Measurements from ENCODE around the gene TIMM8B. TPM values are rescaled to one million over a fixed set of nuclear protein-coding genes. Genes with fewer than 3 reads are reported as not detected.

Gene TIMM8B
- polyA plus RNA-seq, 1 donor from 2014 or later, result 121 TPM

GRCh38 chr11:112118176-112118575 is 31.6 kb upstream of the TIMM8B start:
- no peaks in the 10 kb centered on the region for H3K9me2 ChIP-seq (ENCODE audit: insufficient read depth, low read length)
- no peak overlapping the region for H3K4me2 ChIP-seq (ENCODE audit: low read length)
- no peak overlapping the region for H3K4me3 ChIP-seq (ENCODE audit: low read length)
- no peaks in the 10 kb centered on the region for H3F3A ChIP-seq (ENCODE audit: insufficient read depth, low read length, poor library complexity, severe bottlenecking)
- no peak overlapping the region for H3K27ac ChIP-seq (ENCODE audit: low read length)
- no peak overlapping the region for H3K9ac ChIP-seq (ENCODE audit: low read length)
- no peak overlapping the region for H2AFZ ChIP-seq (ENCODE audit: low read depth, low read length)
- H3K36me3 ChIP-seq (ENCODE audit: insufficient read depth, low read length), result no peaks in the 10 kb centered on the region
- H3K79me2 ChIP-seq (replicated peaks; ENCODE audit: insufficient read depth, low read length), result no peaks in the 10 kb centered on the region
- no peaks in the 10 kb centered on the region for H4K20me1 ChIP-seq (ENCODE audit: insufficient read depth)
- TF ChIP-seq REST (IDR thresholded peaks at IDR 0.05; ENCODE audit: borderline replicate concordance) (no peak), POLR2AphosphoS5 (IDR thresholded peaks at IDR 0.05) (no peak), SMC3 (conservative IDR thresholded peaks at IDR 0.05; ENCODE audit: poor library complexity) (no peak), EZH2 (IDR thresholded peaks at IDR 0.05; ENCODE audit: borderline replicate concordance, insufficient read depth, low read length, poor library complexity, severe bottlenecking) (no peak), TAF1 (IDR thresholded peaks at IDR 0.05; ENCODE audit: low read depth) (no peak), EP300 (conservative IDR thresholded peaks at IDR 0.05; ENCODE audit: poor library complexity, severe bottlenecking) (no peak), RAD21 (conservative IDR thresholded peaks at IDR 0.05) (no peak), MXI1 (conservative IDR thresholded peaks at IDR 0.05; ENCODE audit: poor library complexity, severe bottlenecking) (no peak)
- TF ChIP-seq, protein P1, sequence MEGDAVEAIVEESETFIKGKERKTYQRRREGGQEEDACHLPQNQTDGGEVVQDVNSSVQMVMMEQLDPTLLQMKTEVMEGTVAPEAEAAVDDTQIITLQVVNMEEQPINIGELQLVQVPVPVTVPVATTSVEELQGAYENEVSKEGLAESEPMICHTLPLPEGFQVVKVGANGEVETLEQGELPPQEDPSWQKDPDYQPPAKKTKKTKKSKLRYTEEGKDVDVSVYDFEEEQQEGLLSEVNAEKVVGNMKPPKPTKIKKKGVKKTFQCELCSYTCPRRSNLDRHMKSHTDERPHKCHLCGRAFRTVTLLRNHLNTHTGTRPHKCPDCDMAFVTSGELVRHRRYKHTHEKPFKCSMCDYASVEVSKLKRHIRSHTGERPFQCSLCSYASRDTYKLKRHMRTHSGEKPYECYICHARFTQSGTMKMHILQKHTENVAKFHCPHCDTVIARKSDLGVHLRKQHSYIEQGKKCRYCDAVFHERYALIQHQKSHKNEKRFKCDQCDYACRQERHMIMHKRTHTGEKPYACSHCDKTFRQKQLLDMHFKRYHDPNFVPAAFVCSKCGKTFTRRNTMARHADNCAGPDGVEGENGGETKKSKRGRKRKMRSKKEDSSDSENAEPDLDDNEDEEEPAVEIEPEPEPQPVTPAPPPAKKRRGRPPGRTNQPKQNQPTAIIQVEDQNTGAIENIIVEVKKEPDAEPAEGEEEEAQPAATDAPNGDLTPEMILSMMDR (IDR thresholded peaks at IDR 0.05; ENCODE audit: poor library complexity, severe bottlenecking), result no peak
- no peaks in the 10 kb centered on the region for H3K9me3 ChIP-seq (ENCODE audit: low read length)
- H3K27me3 ChIP-seq (ENCODE audit: insufficient read depth, low read depth, low read length), result no peaks in the 10 kb centered on the region

- Histone ChIP-seq H3K36me3 (ENCODE audit: insufficient read depth, low read length) (no peaks in the 10 kb centered on the region), H3K79me2 (replicated peaks; ENCODE audit: insufficient read depth, low read length) (no peaks in the 10 kb centered on the region), H2AFZ (ENCODE audit: low read depth, low read length) (no peak overlapping the region), H3K9ac (ENCODE audit: low read length) (no peak overlapping the region), H3K9me3 (ENCODE audit: low read length) (no peaks in the 10 kb centered on the region), H3K4me3 (ENCODE audit: low read length) (no peak overlapping the region), H3K27ac (ENCODE audit: low read length) (no peak overlapping the region), H3K9me2 (ENCODE audit: insufficient read depth, low read length) (no peaks in the 10 kb centered on the region), H4K20me1 (ENCODE audit: insufficient read depth) (no peaks in the 10 kb centered on the region), H3K27me3 (ENCODE audit: insufficient read depth, low read depth, low read length) (no peaks in the 10 kb centered on the region), H3K4me2 (ENCODE audit: low read length) (no peak overlapping the region), H3F3A (ENCODE audit: insufficient read depth, low read length, poor library complexity, severe bottlenecking) (no peaks in the 10 kb centered on the region)
- TF ChIP-seq TAF1 (IDR thresholded peaks at IDR 0.05; ENCODE audit: low read depth), result no peak
- TF ChIP-seq EZH2 (IDR thresholded peaks at IDR 0.05; ENCODE audit: borderline replicate concordance, insufficient read depth, low read length, poor library complexity, severe bottlenecking), result no peak
- no peak for TF ChIP-seq MXI1 (conservative IDR thresholded peaks at IDR 0.05; ENCODE audit: poor library complexity, severe bottlenecking)
- TF ChIP-seq RAD21 (conservative IDR thresholded peaks at IDR 0.05), result no peak
- no peak for TF ChIP-seq REST (IDR thresholded peaks at IDR 0.05; ENCODE audit: borderline replicate concordance)
- no peak for TF ChIP-seq POLR2AphosphoS5 (IDR thresholded peaks at IDR 0.05)
- TF ChIP-seq, protein P1 (IDR thresholded peaks at IDR 0.05; ENCODE audit: poor library complexity, severe bottlenecking), result no peak
- no peak for TF ChIP-seq SMC3 (conservative IDR thresholded peaks at IDR 0.05; ENCODE audit: poor library complexity)
- no peak for TF ChIP-seq EP300 (conservative IDR thresholded peaks at IDR 0.05; ENCODE audit: poor library complexity, severe bottlenecking)
Observed at GRCh38 chr11:112115386-112115785, 28.8 kb upstream of the TIMM8B start.
